Nephron progenitor cell (in vitro differentiated cells): Measurements from ENCODE around the gene EMC7.

ENCODE experiments used
- DNase-seq: peaks from one replicate; pipeline ENCODE4 v3.0.0; 2021
- H3K27ac Mint-ChIP-seq: 2 replicates; pipeline ENCODE4 v1.8.0; 2021; ENCODE audit warnings: mild to moderate bottlenecking, moderate library complexity, mixed read lengths
- H3K27me3 Mint-ChIP-seq: 2 replicates; pipeline ENCODE4 v1.8.0; 2021; ENCODE audit warnings: mild to moderate bottlenecking, low read depth, mixed read lengths; ENCODE audit not compliant: poor library complexity
- H3K36me3 Mint-ChIP-seq: 2 replicates; pipeline ENCODE4 v1.8.0; 2021; ENCODE audit warnings: low read depth, mixed read lengths
- H3K4me1 Mint-ChIP-seq: 2 replicates; pipeline ENCODE4 v1.8.0; 2021; ENCODE audit warnings: mixed read lengths
- H3K4me3 Mint-ChIP-seq: 2 replicates; pipeline ENCODE4 v1.8.0; 2021; ENCODE audit warnings: mild to moderate bottlenecking, moderate library complexity, mixed read lengths
- H3K9me3 Mint-ChIP-seq: 2 replicates; pipeline ENCODE4 v1.8.0; 2021; ENCODE audit warnings: mild to moderate bottlenecking, moderate library complexity, mixed read lengths
- CTCF ChIP-seq: fragments of 200-600 bp; sonication (generic); IDR thresholded peaks from 2 replicates; pipeline ENCODE4 v1.5.0; 2021; ENCODE audit warnings: antibody characterized with exemption

Gene EMC7

GRCh38 chr15:34101366-34102174, at the start of gene EMC7, which contains the start of gene PGBD4:
EMC7 (minus strand) TSS chr15:34101862; CDS start chr15:34101839, 23 bp downstream.
PGBD4 (plus strand) TSS chr15:34102083; CDS start chr15:34102532, 449 bp downstream.
- TF ChIP-seq CTCF: no peak
- Mint-ChIP-seq H3K4me3 (peak within 1 kb of the TSS; percentile 100), H3K27ac (peak within 1 kb of the TSS; percentile 99), H3K4me1 (peaks cover 30% of the 10 kb centered on the region), H3K27me3 (peaks cover 10% of the 10 kb centered on the region), H3K36me3 (peaks cover 17% of the 10 kb centered on the region), H3K9me3 (peaks cover 16% of the 10 kb centered on the region)
- DNase-seq: peak; percentile 98

GRCh38 chr15:34147371-34148140, 45.9 kb upstream of the EMC7 start:
- Mint-ChIP-seq H3K9me3 (no peaks in the 10 kb centered on the region), H3K27me3 (no peaks in the 10 kb centered on the region), H3K4me3 (no peak overlapping the region), H3K4me1 (no peaks in the 10 kb centered on the region), H3K36me3 (peaks cover 65% of the 10 kb centered on the region), H3K27ac (peak overlapping the region; percentile 11)
- no peak for DNase-seq
- TF ChIP-seq CTCF: no peak

- H3K36me3 Mint-ChIP-seq: peaks cover 6% of the 10 kb centered on the region
- no peaks in the 10 kb centered on the region for H3K27me3 Mint-ChIP-seq
- H3K9me3 Mint-ChIP-seq: no peaks in the 10 kb centered on the region
- peak overlapping the region; percentile 32 for H3K27ac Mint-ChIP-seq
- TF ChIP-seq CTCF: no peak
- no peak for DNase-seq
- H3K4me3 Mint-ChIP-seq: no peak overlapping the region
- H3K4me1 Mint-ChIP-seq: no peaks in the 10 kb centered on the region
These were observed 31.8 kb upstream of the EMC7 start for GRCh38 chr15:34133511-34133910.

GRCh38 chr15:34132881-34133280, 31.2 kb upstream of the EMC7 start:
- H3K4me3 Mint-ChIP-seq: no peak overlapping the region
- no peak overlapping the region for H3K27ac Mint-ChIP-seq
- H3K27me3 Mint-ChIP-seq: no peaks in the 10 kb centered on the region
- peaks cover under 1% of the 10 kb centered on the region for H3K36me3 Mint-ChIP-seq
- no peak for TF ChIP-seq CTCF
- H3K4me1 Mint-ChIP-seq: no peaks in the 10 kb centered on the region
- no peaks in the 10 kb centered on the region for H3K9me3 Mint-ChIP-seq
- no peak for DNase-seq

- H3K27me3 Mint-ChIP-seq: no peaks in the 10 kb centered on the region
- no peaks in the 10 kb centered on the region for H3K9me3 Mint-ChIP-seq
- H3K27ac Mint-ChIP-seq: no peak overlapping the region
These were observed 27.2 kb upstream of the EMC7 start for GRCh38 chr15:34128898-34129297.

More at GRCh38 chr15:34128898-34129297, 27.2 kb upstream of the EMC7 start:
- peaks cover 17% of the 10 kb centered on the region for H3K4me1 Mint-ChIP-seq
- DNase-seq: no peak
- no peaks in the 10 kb centered on the region for H3K36me3 Mint-ChIP-seq
- TF ChIP-seq CTCF: no peak
- no peak overlapping the region for H3K4me3 Mint-ChIP-seq
